MCF 10A (cell line): Measurements from ENCODE around the gene GPBP1. TPM values are rescaled to one million over a fixed set of nuclear protein-coding genes. Genes with fewer than 3 reads are reported as not detected.
"Not testable (repeated sequence)": the region's sequence is repeated elsewhere in the genome, so short reads cannot be mapped to it uniquely, and the experiment has no call there.

Source experiments
- BruUV-seq: library from RNA; stranded (reverse); fragments of 400-500 nt; replicated peaks from 2 replicates; lab custom pipeline; 2021; lab: Mats Ljungman, UMichigan
- CTCF ChIA-PET: fragments of 300-600 bp; sonication (Branson Sonifier 250); formaldehyde crosslinking; extraction: SDS; loops from one replicate; lab custom pipeline; 2021; ENCODE audit warnings: antibody characterized with exemption, inconsistent platforms; lab: Yijun Ruan, JAX
- POLR2A ChIA-PET: fragments of 300-600, 350-650 bp; sonication (Branson Sonifier 250); formaldehyde crosslinking; extraction: SDS; loops from one replicate; lab custom pipeline; 2020; ENCODE audit warnings: antibody characterized with exemption, inconsistent platforms; lab: Yijun Ruan, JAX
- DNase-seq: peaks from one replicate; pipeline ENCODE4 v3.0.0-alpha.2; 2018; ENCODE audit not compliant: unreplicated experiment
- H3K27ac Mint-ChIP-seq: one replicate; pipeline ENCODE4 v1.8.0; 2022; ENCODE audit warnings: mild to moderate bottlenecking, low read depth, mixed read lengths; ENCODE audit not compliant: unreplicated experiment
- H3K27me3 Mint-ChIP-seq: one replicate; pipeline ENCODE4 v1.8.0; 2022; ENCODE audit warnings: mixed read lengths; ENCODE audit not compliant: insufficient read depth, unreplicated experiment
- H3K36me3 Mint-ChIP-seq: one replicate; pipeline ENCODE4 v1.8.0; 2022; ENCODE audit warnings: mild to moderate bottlenecking, moderate library complexity, mixed read lengths; ENCODE audit not compliant: insufficient read depth, unreplicated experiment
- H3K4me1 Mint-ChIP-seq: one replicate; pipeline ENCODE4 v1.8.0; 2022; ENCODE audit warnings: mixed read lengths; ENCODE audit not compliant: insufficient read depth, unreplicated experiment
- H3K4me3 Mint-ChIP-seq: one replicate; pipeline ENCODE4 v1.8.0; 2022; ENCODE audit warnings: mild to moderate bottlenecking, moderate library complexity, mixed read lengths; ENCODE audit not compliant: unreplicated experiment
- H3K9me3 Mint-ChIP-seq: one replicate; pipeline ENCODE4 v1.8.0; 2022; ENCODE audit warnings: mixed read lengths; ENCODE audit not compliant: unreplicated experiment
- intact Hi-C: fragments of 100-400 bp; cut with micrococcal nuclease; formaldehyde crosslinking; loops from 2 replicates; pipeline ENCODE4 v1.14.1; 2022
- total RNA-seq: library from RNA; stranded (reverse); gene quantifications from 2 replicates; pipeline ENCODE4 v1.2.3, GENCODE V29; 2022
- TF ChIP-seq, protein P1 (sequence below): fragments of 200-600 bp; IDR thresholded peaks from one replicate; pipeline ENCODE4 v1.8.0; 2022; ENCODE audit warnings: antibody characterized with exemption, mild to moderate bottlenecking; ENCODE audit not compliant: unreplicated experiment

GPBP1 gene
- total RNA-seq, 1 experiment from 2014 or later = 63.6 TPM

- intact Hi-C loops = no loop called here
- Mint-ChIP-seq H3K4me3 (no peak overlapping the region), H3K4me1 (no peaks in the 10 kb centered on the region), H3K27ac (no peak overlapping the region), H3K9me3 (no peaks in the 10 kb centered on the region), H3K36me3 (no peaks in the 10 kb centered on the region), H3K27me3 (no peaks in the 10 kb centered on the region)
- ChIA-PET CTCF (interaction anchor here (0.6 to 0.7 kb wide), 2 partner anchors 149 to 204 kb away, joined by 3 read pairs; no protein-coding TSS in a partner anchor), POLR2A (no interaction called here)
- BruUV-seq = no TSS peak
- DNase-seq = no peak
- TF ChIP-seq, protein P1, sequence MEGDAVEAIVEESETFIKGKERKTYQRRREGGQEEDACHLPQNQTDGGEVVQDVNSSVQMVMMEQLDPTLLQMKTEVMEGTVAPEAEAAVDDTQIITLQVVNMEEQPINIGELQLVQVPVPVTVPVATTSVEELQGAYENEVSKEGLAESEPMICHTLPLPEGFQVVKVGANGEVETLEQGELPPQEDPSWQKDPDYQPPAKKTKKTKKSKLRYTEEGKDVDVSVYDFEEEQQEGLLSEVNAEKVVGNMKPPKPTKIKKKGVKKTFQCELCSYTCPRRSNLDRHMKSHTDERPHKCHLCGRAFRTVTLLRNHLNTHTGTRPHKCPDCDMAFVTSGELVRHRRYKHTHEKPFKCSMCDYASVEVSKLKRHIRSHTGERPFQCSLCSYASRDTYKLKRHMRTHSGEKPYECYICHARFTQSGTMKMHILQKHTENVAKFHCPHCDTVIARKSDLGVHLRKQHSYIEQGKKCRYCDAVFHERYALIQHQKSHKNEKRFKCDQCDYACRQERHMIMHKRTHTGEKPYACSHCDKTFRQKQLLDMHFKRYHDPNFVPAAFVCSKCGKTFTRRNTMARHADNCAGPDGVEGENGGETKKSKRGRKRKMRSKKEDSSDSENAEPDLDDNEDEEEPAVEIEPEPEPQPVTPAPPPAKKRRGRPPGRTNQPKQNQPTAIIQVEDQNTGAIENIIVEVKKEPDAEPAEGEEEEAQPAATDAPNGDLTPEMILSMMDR = no peak
These were observed 16.2 kb upstream of the GPBP1 start for GRCh38 chr5:57157666-57158065.

- ChIA-PET POLR2A (interaction anchor here (0.6 to 1.2 kb wide), 3 partner anchors 8 to 20 kb away, joined by 3 read pairs; no protein-coding TSS in a partner anchor), CTCF (interaction anchor here (0.6 to 1.6 kb wide), 2 partner anchors 25 to 57 kb away, joined by 3 to 4 read pairs; no protein-coding TSS in a partner anchor)
- H3K36me3 Mint-ChIP-seq = no peaks in the 10 kb centered on the region
- TF ChIP-seq, protein P1 = no peak
- H3K9me3 Mint-ChIP-seq = no peaks in the 10 kb centered on the region
- H3K4me1 Mint-ChIP-seq = no peaks in the 10 kb centered on the region
- H3K27ac Mint-ChIP-seq = no peak overlapping the region
- intact Hi-C loops = no loop called here
- H3K4me3 Mint-ChIP-seq = no peak overlapping the region
- no peak for DNase-seq
- H3K27me3 Mint-ChIP-seq = no peaks in the 10 kb centered on the region
- BruUV-seq = no TSS peak
These were observed 10.3 kb upstream of the GPBP1 start for GRCh38 chr5:57163553-57164006.

DNA sequence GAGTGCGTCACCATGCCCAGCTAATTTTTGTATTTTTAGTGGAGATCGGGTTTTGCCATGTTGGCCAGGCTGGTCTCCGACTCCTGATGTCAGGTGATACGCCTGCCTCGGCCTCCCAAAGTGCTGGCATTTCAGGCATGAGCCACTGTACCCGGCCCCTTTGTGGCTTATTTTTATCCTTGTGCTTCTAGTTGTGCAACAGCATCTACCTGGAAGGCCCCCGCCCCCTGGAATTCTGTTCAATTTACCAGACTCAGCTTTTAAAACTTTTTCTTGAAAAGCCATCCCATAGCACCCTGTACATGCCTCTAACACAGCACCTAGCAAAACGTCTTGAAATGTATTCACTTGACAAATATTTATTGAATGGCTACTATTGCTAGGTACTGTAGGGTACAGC lies 9.7 kb upstream of the GPBP1 start:
- no peak for DNase-seq
- H3K27ac Mint-ChIP-seq = no peak overlapping the region
- ChIA-PET CTCF (interaction anchor here (0.6 kb wide), 1 partner anchor 56 kb away, joined by 3 read pairs; no protein-coding TSS in a partner anchor), POLR2A (interaction anchor here (0.6 to 0.7 kb wide), 2 partner anchors 10 to 19 kb away, joined by 3 read pairs; no protein-coding TSS in a partner anchor)
- intact Hi-C loops = no loop called here
- TF ChIP-seq, protein P1 = no peak
- H3K27me3 Mint-ChIP-seq = no peaks in the 10 kb centered on the region
- BruUV-seq = no TSS peak
- H3K36me3 Mint-ChIP-seq = no peaks in the 10 kb centered on the region
- H3K9me3 Mint-ChIP-seq = no peaks in the 10 kb centered on the region
- H3K4me3 Mint-ChIP-seq = no peak overlapping the region
- no peaks in the 10 kb centered on the region for H3K4me1 Mint-ChIP-seq

DNA sequence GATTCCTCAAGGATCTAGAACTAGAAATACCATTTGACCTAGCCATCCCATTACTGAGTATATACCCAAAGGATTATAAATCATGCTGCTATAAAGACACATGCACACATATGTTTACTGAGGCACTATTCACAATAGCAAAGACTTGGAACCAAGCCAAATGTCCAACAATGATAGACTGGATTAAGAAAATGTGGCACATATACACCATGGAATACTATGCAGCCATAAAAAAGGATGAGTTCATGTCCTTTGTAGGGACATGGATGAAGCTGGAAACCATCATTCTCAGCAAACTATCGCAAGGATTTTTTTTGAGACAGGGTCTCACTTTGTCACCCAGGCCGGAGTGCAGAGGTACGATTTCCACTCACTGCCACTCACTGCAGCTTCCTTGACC lies 8.7 kb upstream of the GPBP1 start:
- CTCF ChIA-PET, H3K36me3 Mint-ChIP-seq: not testable (repeated sequence)

More for the DNA sequence above, 8.7 kb upstream of the GPBP1 start:
- H3K4me3 Mint-ChIP-seq, H3K4me1 Mint-ChIP-seq, BruUV-seq, intact Hi-C loops, H3K27ac Mint-ChIP-seq, DNase-seq, POLR2A ChIA-PET, H3K9me3 Mint-ChIP-seq, H3K27me3 Mint-ChIP-seq: not testable (repeated sequence)
